Osteoblast (primary cell): ENCODE results near the gene ZNRD2. TPM values are rescaled to one million over a fixed set of nuclear protein-coding genes. Genes with fewer than 3 reads are reported as not detected.
A peak's percentile ranks its signal among the peaks of the same experiment; 100 is the strongest.

Experiments used
- DNase-seq: peaks from one replicate; pipeline ENCODE4 v3.0.0; 2011; ENCODE audit warnings: low spot score, mixed read lengths; ENCODE audit not compliant: insufficient read length; ENCODE audit errors: missing footprints
- H2AFZ ChIP-seq: 2 replicates; pipeline ENCODE4 v1.6.0; 2011; ENCODE audit warnings: mild to moderate bottlenecking, low read length
- H3K27ac ChIP-seq: 2 replicates; pipeline ENCODE4 v1.5.1; 2011; ENCODE audit warnings: mild to moderate bottlenecking, low read depth, low read length, moderate library complexity
- H3K27me3 ChIP-seq: 2 replicates; pipeline ENCODE4 v1.6.0; 2012; ENCODE audit warnings: mild to moderate bottlenecking, control low read depth, inconsistent platforms, low read length, moderate library complexity; ENCODE audit not compliant: insufficient read depth
- H3K36me3 ChIP-seq: 2 replicates; pipeline ENCODE4 v1.5.1; 2011; ENCODE audit warnings: mild to moderate bottlenecking, low read length, control low read depth, moderate library complexity; ENCODE audit not compliant: insufficient read depth
- H3K4me1 ChIP-seq: 2 replicates; pipeline ENCODE4 v1.5.1; 2011; ENCODE audit warnings: mild to moderate bottlenecking, low read length, control low read depth, moderate library complexity; ENCODE audit not compliant: insufficient read depth
- H3K4me2 ChIP-seq: 2 replicates; pipeline ENCODE4 v1.6.0; 2011; ENCODE audit warnings: mild to moderate bottlenecking, low read length; ENCODE audit not compliant: insufficient read depth
- H3K4me3 ChIP-seq: fragments of 200-600 bp; sonication (generic); 3 replicates; pipeline ENCODE4 v1.5.1; 2012; ENCODE audit warnings: mild to moderate bottlenecking, low read length, inconsistent platforms; ENCODE audit not compliant: insufficient read depth
- H3K79me2 ChIP-seq: 2 replicates; pipeline ENCODE4 v1.6.0; 2012; ENCODE audit warnings: mild to moderate bottlenecking, low read length, control low read depth, inconsistent platforms; ENCODE audit not compliant: insufficient read depth
- H3K9me3 ChIP-seq: 2 replicates; pipeline ENCODE4 v1.5.1; 2011; ENCODE audit warnings: low read depth, low read length, control low read depth
- H4K20me1 ChIP-seq: 2 replicates; pipeline ENCODE4 v1.6.0; 2012; ENCODE audit warnings: mild to moderate bottlenecking, low read length, control low read depth; ENCODE audit not compliant: insufficient read depth
- total RNA-seq: library from RNA; depleted of rRNA; stranded (reverse); fragments of >200 nt; gene quantifications from 2 replicates; pipeline ENCODE4 v1.2.3, GENCODE V29; 2012
- TF ChIP-seq, protein P1 (sequence below): IDR thresholded peaks from 2 replicates; pipeline ENCODE4 v1.5.1; 2011; ENCODE audit warnings: mild to moderate bottlenecking, low read depth, low read length, moderate library complexity; ENCODE audit errors: extremely low read depth

ZNRD2 gene
- total RNA-seq, 1 donor = 42.3 TPM

DNA sequence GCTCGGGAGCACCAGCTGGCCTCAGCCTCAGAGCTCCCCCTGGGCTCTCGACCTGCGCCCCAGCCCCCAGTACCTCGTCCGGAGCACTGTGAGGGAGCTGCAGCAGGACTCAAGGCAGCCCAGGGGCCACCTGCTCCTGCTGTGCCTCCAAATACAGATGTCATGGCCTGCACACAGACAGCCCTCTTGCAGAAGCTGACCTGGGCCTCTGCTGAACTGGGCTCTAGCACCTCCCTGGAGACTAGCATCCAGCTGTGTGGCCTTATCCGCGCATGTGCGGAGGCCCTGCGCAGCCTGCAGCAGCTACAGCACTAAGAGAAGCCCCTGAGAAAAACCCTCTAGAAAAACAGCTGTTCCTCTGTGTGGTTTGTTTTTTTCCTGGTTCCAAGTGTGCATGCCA lies 1.1 kb downstream of the ZNRD2 start:
- peaks cover 17% of the 10 kb centered on the region for H4K20me1 ChIP-seq
- H3K27ac ChIP-seq = peak overlapping the region; percentile 95
- no peaks in the 10 kb centered on the region for H3K9me3 ChIP-seq
- TF ChIP-seq, protein P1, sequence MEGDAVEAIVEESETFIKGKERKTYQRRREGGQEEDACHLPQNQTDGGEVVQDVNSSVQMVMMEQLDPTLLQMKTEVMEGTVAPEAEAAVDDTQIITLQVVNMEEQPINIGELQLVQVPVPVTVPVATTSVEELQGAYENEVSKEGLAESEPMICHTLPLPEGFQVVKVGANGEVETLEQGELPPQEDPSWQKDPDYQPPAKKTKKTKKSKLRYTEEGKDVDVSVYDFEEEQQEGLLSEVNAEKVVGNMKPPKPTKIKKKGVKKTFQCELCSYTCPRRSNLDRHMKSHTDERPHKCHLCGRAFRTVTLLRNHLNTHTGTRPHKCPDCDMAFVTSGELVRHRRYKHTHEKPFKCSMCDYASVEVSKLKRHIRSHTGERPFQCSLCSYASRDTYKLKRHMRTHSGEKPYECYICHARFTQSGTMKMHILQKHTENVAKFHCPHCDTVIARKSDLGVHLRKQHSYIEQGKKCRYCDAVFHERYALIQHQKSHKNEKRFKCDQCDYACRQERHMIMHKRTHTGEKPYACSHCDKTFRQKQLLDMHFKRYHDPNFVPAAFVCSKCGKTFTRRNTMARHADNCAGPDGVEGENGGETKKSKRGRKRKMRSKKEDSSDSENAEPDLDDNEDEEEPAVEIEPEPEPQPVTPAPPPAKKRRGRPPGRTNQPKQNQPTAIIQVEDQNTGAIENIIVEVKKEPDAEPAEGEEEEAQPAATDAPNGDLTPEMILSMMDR = no peak
- H3K27me3 ChIP-seq = no peaks in the 10 kb centered on the region
- H3K4me2 ChIP-seq = peak overlapping the region; percentile 100
- H3K79me2 ChIP-seq = peaks cover 65% of the 10 kb centered on the region
- H3K4me1 ChIP-seq = peaks cover 49% of the 10 kb centered on the region
- peaks cover 11% of the 10 kb centered on the region for H3K36me3 ChIP-seq
- no peak for DNase-seq
- H3K4me3 ChIP-seq = peak overlapping the region; percentile 98
- no peak overlapping the region for H2AFZ ChIP-seq

- peak; percentile 92 for DNase-seq
- H3K4me3 ChIP-seq = peak overlapping the region; percentile 98
These were observed 1.7 kb downstream of the ZNRD2 start for GRCh38 chr11:65571940-65572339.

DNA sequence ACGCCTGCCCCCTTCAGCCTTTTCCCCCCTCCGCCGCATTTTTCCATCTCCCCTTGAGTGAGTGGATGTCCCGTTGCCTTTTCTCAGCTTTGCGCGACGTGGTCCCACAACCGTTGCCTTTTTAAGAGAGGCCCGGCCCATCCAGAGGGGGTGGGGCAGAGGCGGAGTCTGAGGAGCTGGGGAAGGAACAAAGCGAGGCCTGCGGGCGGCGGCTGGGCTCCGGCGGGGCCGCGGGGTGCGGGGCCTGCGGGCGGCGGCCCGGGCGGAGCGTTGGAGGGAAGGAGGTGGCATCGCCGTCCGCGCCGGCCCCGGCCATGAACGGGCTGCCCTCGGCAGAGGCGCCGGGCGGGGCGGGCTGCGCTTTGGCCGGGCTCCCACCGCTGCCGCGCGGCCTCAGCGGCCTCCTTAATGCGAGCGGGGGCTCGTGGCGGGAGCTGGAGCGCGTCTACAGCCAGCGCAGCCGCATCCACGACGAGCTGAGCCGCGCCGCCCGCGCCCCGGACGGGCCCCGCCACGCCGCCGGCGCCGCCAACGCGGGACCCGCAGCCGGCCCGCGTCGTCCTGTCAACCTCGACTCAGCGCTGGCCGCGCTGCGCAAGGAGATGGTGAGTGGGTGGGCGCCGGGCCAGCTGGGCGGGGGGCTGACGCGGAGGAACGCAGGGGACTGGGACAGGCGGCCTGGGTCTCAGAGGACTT lies 2.2 kb downstream of the ZNRD2 start, which contains the start of gene FAM89B:
Gene FAM89B (plus strand): TSS at position 183 of the 696 bp plus-strand sequence. CDS start 132 bp downstream, at position 315.
- Histone ChIP-seq H3K4me2 (peak within 1 kb of the TSS; percentile 100), H3K27ac (peak within 1 kb of the TSS; percentile 37)

More at GRCh38 chr11:65571940-65572339, 1.7 kb downstream of the ZNRD2 start:
- no peak overlapping the region for H2AFZ ChIP-seq
- no peak overlapping the region for H3K27ac ChIP-seq
- H3K79me2 ChIP-seq = peaks cover 65% of the 10 kb centered on the region
- H3K4me2 ChIP-seq = peak overlapping the region; percentile 100
- H3K9me3 ChIP-seq = no peaks in the 10 kb centered on the region
- TF ChIP-seq, protein P1 = peak; percentile 46
- peaks cover 54% of the 10 kb centered on the region for H3K4me1 ChIP-seq
- H3K27me3 ChIP-seq = no peaks in the 10 kb centered on the region
- H4K20me1 ChIP-seq = peaks cover 17% of the 10 kb centered on the region
- peaks cover 11% of the 10 kb centered on the region for H3K36me3 ChIP-seq

More for the DNA sequence above, 2.2 kb downstream of the ZNRD2 start, which contains the start of gene FAM89B:
- H3K36me3 ChIP-seq = peaks cover 11% of the 10 kb centered on the region
- H3K79me2 ChIP-seq = peaks cover 67% of the 10 kb centered on the region
- no peaks in the 10 kb centered on the region for H3K9me3 ChIP-seq
- peaks cover 60% of the 10 kb centered on the region for H3K4me1 ChIP-seq
- H3K4me3 ChIP-seq = peak within 1 kb of the TSS; percentile 98
- DNase-seq = peak; percentile 99
- no peak within 1 kb of the TSS for H2AFZ ChIP-seq
- H3K27me3 ChIP-seq = no peaks in the 10 kb centered on the region
- TF ChIP-seq, protein P1 = no peak
- H4K20me1 ChIP-seq = peaks cover 19% of the 10 kb centered on the region
